Hindlimb muscle (tissue), 1 donor: Measurements from ENCODE around the gene DISC1. TPM values are rescaled to one million over a fixed set of nuclear protein-coding genes. Genes with fewer than 3 reads are reported as not detected.

ENCODE experiments used
- DNase-seq: peaks from one replicate; pipeline ENCODE4 v3.0.0-alpha.2; 2013
- polyA plus RNA-seq: library from polyadenylated mRNA; unstranded; fragments of 120-200 nt; gene quantifications from one replicate; pipeline ENCODE4 v1.2.1, GENCODE V29; 2013; ENCODE audit not compliant: insufficient read length

DISC1 gene
- polyA plus RNA-seq, 1 donor = 7.3 TPM

DNA sequence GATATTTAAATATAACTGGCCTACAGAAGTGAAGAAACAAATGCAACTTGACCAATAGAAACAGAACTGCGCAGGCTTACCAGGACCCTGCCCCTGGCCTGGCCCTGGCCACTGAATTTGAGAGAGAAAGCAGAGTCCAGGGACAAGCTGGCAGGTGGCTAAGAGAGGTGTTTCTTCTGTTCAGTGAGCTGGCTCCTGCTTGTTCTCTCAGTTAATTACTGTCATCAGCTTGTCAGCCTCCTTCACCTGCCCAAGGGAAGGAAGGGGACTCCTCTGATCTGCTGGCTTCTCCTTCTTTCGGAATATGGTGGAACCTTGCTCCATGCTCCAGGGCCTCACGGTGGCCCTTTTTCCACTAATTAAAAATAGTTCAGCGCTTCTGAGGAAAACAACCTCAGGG lies 388.4 kb downstream of the DISC1 start:
- DNase-seq = no peak

DNA sequence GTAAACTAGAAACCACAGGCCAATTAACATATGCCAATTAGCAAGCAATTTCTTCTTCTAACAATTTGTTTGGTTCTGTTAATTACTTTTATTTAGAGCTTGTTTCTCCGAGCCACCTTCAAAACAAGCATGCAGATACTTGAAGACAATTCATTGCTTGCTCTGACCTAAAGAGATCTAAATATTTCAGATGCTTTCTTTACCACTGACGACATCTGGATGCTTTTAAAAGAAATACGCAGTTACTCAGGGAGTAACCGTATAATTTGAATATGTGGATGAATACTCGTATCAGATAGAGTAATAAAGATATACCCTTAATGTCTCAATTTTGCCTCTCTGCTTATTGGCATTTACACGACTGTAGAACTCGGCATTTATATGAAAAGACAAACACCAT lies 390.0 kb downstream of the DISC1 start:
- no peak for DNase-seq

DNA sequence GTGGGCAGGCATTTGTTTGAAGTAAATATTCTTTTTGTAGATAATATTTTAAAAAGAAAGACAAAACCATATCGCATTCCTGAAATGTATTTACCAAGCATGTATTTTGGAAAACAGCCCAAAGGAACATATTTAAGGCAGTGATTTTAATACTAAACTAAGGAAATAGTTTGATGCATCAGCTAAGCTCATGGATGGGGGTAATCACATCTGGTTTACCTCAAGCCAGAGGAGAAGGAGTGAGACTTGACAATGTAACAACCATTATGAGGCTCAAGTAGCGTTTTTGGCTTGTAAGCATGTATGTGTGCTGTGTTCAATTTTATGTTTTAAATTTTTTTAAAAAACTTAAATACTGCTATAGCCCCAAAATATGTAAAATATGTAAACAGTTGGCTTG lies 390.5 kb downstream of the DISC1 start:
- no peak for DNase-seq

DNA sequence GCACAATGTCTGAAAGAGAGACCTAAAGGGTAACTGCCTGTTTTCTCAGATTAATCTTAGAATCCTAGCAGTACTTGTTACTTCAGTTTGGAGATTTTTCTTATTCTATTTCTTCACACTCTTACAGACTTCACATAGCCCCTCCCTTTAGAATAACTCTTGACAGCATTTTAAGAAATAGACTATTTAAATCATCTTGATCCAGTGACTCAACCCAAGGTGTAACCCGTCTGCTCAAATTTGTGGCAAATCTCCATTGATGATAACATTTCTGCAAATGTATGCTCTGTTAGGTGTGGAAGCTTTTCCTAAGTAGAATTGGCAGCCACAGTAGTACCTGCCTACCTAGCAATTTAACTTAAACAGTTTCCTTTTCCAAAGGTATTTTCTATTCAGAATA lies 391.2 kb downstream of the DISC1 start:
- no peak for DNase-seq

DNA sequence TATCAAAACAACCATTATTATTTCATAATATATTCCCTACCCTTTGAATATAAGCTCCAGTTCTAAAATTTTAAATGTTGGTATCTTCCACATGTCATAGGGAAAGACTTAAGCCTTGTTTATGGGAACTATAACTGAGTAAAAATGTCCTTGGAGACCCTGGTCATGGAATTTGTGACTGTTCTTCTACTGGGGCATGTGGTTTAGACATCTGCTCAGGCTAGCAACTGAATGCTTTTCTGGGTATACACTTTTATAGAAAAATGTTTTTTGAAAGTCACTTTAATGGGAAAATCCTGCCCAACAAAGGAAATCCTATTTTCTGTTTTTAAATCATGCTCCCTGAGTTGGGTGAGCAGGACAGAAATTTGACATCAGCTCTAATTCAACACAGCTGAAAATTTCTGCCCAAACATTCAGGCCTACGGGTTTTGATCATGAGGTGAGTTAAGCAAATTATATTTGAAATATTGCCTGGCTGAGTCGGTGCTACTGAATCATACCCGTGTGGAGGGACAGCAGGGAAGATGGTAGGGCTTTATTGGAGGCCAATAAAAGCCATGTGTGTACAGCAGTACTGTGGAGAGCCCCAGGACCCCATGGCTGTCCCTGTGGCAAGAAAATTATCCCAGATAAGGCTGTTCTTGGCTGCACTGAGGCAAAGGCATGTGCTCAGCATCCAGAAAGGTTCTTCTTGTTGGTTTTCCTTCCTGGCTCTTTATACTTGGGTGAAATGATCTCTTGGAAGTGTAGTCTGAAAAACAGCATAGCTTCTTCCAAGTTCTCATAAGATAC lies 391.8 kb downstream of the DISC1 start:
- no peak for DNase-seq

DNA sequence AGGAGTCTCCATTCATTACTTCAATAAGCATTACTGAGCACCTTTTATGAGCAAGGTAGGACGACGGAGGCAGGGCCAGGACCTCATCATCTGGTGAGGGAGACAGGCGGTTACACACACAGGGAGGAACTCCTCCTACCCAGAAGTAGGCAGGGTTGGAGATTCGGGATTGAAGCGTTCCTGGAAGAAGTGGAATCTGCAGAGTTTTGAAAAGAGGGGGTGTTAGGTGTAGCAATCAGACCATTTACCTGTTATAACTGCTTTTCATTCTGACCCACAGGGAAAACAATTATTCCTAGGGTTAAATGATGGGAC lies 392.4 kb downstream of the DISC1 start:
- DNase-seq = no peak

DNA sequence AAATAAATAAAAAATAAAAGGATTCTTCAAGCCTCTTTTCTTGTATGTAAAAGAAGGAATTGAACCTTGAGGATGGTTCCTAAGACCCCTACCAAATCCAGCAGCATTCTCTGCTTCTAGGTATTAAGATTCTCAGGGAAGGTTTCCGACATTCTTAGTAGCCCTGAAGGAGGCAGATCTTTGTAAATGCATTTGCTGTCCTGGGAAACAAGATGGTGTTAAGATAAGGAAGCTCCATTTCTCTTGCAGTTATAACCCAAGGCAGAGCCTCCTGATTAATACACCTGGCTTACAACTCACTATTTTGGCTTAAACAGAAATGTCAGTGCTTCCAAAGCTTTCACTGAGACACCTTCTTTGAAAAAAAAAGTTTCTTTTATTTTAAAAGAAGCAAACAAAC lies 393.8 kb downstream of the DISC1 start:
- DNase-seq = no peak

DNA sequence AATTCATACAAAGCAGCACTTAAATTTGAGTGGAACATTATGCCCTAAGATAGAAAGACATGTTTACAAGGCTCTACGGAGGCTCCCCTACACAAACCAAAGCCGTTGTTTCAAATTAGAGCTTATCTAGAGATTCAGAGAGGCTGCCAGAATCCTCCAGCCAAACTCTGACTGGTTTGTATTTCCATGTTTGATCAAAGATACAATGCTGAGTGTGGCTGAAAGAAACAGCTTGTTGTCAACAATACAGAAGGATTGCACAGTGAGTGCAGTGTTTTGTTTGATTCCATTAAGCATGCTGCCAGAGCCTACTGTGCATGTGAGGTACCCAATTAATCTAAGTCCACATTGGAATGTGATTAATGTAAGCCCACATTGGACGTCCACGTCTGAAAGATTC lies 402.7 kb downstream of the DISC1 start:
- no peak for DNase-seq

DNA sequence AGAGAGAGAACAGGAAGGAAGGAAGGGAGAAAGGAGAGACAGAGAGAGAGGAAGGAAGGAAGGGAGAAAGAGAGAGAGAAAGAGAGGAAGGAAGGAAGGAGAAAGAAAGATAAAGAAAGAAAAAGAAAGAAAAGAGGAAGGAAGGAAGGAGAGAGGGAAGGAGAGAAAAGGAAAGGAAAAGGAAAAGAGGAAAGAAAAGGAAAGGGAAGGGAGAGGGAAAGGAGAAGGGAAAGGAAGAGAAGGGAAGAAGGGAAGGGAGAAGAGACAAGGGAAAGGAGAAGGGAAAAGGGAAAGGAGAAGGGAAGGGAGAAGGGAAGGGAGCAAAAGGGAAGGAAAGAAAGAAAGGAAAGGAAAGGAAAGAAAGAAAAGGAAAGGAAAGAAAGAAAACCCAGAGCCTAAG lies 404.6 kb downstream of the DISC1 start:
- DNase-seq = no peak

DNA sequence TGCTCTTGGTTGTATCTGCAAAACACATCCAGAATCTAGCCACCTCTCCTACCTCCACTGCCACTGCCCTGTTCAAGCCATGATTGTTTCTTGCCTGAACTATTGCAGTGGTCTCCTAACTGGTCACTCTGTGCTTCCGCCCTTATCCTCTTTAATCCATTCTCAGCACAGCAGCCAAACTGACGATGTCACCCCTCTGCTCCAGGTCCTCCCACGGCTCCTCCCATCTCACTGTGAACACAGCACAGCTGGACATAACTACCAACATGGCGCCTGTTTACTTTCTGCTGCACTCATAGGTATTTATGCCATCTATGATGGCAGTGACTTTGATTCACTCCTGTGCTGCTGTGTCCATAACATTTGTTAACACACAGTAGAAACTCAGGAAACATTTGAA lies 406.7 kb downstream of the DISC1 start:
- DNase-seq = no peak

DNA sequence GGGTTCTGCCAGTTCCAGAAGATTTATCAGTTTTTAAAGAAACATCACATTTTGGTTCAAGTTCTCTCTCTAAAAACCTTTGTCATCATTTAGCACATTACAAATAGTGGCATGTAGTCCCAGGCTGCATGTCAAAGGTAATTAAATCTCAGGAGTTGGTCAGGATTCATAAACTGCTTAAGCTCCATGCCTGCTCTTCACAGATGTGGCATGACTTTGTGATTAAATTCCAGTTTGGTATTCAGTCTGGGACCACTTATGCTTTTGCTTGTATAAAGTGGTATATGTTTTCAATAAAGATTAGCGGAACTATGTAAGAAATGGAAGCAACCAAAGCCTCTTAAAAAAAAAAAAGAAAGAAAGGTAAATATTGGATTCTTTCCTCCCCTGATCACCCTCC lies 408.0 kb downstream of the DISC1 start:
- DNase-seq = no peak

DNA sequence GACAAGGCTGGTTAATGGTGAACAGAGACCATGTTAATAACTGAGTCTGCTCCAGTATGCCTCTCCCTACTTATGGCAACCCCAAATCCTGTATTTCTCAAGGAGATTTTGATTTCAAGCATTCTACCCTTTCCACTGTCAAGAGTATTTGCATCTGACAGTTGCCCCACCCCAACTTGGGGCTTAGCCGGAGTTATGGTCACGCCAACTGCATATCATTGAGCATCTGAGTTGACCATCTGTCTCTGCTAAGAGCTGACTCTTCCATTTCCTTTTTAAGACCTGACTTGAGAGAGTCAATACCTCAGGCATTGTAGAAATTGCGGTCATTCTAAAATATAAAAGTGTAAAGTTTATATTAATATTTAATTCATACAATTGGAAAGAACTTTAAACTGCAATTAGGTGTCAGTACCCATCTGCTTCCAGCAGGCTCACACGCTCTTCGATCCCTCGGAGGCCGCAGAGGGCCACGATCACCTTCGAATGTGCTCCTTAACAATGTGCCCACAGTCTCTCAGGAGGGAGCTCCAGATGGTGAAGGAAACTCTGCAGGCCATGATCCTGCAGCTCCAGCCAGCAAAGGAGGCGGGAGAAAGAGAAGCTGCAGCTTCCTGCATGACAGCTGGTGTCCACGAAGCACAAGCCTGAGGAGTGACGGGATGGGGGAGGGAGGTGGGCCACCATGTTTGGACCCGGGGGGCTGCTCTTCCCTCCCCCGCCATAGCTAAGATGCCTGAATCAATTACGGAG lies 409.8 kb downstream of the DISC1 start:
- no peak for DNase-seq

DNA sequence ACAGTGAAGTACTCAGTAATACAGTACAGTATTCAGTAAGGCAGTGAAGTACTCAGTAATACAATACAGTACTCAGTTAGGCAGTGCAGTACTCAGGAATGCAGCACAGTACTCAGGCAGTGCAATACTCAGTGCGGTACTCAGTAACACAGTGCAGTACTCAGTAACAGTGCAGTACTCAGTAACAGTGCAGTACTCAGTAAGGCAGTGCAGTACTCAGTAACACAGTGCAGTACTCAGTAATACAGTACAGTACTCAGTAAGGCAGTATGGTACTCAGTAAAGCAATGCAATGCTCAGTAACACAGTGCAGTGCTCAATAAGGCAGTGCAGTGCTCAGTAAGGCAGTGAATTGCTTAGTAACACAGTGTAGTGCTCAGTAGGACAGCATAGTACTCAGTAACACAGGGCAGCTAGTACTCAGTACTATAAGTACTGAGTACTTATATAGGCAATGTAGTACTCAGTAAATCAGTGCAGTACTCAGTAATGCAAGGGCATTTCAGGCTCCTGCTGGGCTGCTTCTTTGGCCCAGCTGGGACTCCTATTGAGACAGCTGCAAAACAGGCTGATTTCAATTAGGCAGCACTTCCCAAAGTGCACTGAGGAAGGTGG lies 411.3 kb downstream of the DISC1 start:
- no peak for DNase-seq

DNA sequence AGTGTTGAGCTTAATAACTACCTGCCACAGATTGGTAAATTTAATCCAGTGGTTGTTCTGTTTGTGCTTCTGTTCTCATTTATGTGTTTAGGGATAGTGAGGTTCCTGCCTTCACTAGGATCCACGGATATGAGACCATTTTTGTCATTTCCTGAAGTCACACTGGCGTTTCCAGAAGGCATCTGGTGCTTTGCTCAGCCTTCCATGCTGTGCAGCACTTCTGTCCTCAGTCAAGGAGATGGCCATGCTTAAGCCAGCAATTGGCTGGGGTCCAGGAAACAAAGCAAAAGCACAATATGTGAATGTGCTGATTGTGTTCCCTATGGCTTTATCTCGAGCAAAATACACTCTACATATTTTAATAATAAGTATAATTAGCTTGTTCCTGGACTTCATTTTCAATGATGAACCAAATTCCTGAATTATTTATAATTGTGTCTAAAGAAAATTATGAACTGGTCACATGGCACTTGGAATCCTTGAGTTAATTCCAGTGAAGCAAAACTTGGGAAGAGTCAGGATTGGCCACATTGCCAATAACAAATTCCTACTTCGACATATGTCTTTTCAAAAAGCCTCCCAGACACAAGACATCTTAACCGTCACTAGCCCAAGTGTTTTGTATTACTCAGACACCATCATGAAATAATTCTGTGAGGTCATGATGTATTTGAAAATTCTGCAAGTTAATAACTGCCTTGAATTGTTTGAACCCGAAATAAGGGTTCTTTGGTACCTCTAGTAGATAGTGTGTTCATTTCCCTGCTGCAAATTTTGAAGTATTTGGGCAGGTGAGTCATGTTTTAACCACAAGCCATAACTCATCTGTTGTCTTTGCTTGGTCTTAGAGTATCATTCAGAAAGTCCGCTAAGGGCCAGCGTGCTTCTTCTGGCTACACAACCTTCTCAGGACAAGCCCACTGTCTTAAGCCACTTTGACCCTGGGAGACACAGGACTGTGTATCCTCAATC lies 412.4 kb downstream of the DISC1 start:
- peak; percentile 17 for DNase-seq

DNA sequence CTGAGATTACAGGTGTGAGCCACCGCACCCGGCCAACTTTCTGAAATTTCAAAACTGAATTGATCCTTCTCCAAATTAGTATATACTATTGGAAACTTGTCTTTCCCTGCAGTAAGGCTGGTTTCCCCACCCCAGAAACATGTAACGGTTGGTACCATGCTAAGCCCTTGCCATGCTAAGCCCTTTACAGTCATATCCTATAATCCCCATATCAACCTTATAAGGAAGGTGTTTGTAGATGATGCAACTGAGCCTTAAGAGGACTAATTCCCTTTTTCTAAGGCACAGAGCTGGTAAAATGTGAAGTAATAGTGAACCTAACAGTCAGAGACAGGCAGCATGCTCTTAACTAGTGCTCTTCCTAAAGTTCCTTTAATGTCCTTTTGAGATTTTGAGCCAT lies 413.7 kb downstream of the DISC1 start:
- no peak for DNase-seq

DNA sequence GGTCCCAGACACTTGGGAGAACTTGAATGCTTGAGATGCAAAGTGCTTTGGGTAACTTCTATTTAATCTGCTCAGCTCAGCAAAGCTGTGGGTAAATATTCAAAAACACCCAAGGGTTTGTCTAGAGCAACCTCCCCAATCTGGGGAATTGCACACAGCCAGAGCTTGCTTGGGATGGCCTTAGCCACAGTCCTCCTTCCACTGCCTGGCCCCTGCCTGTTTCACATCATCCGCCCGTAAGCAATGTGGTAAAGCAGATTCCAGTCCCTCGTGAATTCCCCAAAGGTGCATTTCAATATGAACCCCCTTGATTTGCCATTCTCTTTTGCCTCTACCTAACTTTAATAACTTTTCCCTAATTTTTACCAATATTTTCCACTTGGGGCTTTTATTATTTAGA lies 418.1 kb downstream of the DISC1 start:
- DNase-seq = no peak

DNA sequence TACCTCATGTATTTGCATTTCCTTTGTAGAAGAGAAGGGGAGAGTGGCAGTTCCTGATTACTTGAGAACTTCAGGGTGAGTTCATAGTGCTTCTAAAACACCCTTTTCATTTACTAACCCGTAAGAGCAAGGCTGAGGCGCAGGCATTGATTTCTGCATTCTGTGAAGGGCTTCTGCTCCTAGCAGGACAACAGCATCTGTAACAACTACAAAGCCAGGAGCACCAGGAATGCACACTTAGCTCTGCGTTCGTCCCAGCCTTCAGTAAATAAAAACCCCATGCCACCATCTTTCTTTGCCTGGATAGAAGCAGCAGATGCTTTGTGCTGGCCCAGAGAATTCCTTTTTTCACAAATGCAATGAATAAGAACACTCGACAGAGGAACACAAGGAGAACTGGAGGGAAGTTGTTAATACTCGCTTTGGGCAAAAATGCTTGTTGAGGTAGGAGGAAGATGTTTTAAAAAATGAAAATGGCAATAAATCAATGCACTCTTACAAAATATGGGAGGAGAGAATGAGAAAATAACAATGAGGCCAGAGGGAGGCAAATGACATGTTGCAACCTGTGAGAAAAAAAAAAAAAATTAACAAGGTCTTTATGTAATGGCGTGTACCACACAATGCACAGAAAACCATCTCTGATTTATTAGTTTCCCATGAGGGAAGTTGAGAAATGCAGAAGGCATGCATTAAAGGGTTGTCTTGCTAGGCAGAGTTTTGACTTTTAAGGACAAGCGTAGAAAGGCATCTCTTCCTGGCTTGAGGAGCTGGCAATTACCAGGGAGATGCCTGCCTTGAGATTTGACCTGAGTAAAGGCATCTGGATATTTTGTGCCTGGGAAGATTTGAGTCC lies 418.8 kb downstream of the DISC1 start:
- no peak for DNase-seq

DNA sequence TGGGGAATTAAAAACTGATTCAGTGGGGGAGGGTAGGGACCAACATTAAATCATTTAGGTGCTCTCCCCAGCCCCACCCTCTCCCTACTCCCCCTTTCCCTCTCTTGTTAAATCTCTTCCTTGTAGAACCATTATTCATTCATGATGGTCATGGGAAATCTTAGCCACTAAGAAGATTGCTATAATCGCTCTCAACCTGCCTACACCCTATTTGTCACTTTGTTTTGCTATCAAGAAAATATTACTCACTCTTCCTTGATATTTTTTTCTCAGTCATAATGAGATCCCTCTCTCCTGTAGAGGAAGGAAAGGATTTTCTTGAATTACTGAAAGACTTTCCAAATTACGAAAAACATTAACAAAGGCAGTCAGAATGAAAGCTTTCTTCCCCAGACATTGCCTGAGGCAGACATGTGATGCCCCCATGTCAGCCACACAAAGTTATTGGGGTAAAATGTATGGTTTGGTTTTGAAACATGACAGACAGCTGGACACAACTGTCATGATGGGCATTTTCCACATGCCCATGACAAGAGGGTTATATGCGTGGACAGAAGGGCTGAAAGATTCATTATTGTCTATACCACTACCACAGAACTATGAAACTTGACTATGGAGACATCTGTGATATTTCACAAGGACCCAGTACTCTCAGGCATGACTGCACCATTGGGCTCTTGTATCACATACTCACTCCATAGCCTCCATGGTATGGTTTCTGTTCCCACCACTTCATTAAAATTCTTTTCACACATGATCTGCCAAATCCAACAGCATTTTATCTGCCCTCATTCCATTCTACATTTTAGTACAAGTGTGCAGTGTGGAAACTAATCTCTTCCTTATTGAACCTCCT lies 420.1 kb downstream of the DISC1 start:
- no peak for DNase-seq

DNA sequence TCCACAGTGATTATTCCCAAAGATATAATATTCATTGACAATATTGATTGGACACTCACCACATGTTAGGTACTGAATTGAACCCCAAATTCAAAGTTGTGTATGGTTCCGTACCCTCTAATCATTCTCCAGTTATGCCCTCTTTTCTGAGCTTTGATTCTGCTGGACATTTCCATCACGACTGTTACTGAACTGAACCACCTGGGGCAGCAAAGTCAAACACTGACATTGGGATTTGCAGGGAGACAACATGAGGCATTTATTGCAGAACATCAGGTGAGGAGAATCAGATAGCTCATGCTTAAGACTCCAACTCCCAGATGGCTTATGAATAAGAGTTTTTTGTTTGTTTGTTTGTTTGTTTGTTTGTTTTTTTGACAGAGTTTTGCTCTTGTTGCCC lies 420.9 kb downstream of the DISC1 start:
- no peak for DNase-seq

DNA sequence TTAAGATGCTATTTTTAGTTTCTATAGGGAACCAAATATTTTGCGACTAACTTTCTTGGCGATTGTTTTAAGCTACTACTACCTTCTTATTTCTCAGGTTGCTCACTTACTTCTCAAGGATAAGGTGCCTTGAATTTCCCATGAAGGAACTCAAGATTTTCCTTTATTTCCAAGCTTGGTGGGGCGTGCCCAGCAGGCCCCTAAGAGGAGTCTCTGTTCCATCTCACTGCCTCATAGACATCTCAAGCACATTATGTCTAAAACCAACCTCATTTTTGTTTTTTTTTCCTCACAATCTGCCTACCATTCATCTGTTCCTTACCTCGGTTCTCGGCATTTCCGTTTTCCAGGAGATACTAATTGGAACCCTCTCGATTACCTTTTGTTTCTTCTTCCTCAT lies 421.9 kb downstream of the DISC1 start:
- no peak for DNase-seq

DNA sequence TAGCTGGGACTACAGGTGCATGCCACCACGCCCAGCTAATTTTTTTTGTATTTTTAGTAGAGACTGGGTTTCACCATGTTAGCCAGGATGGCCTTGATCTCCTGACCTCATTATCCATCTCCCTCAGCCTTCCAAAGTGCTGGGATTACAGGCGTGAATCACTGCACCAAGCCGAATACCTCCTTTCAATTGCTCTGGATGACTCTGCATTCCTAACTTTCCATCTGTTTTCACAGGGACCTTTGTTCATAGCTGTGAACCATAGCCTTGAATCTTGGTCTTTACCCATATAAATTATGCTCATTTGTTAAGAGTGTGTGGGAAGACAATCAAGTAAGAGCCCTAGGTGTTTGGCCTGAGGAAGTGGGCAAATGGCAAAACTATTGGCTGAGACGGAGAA lies 422.7 kb downstream of the DISC1 start:
- DNase-seq = no peak
